SU-DHL-6 (cell line): ENCODE results near the gene CIAO3.

ENCODE experiments used
- H2AFZ ChIP-seq: fragments of 200-600 bp; sonication (generic); 2 replicates; pipeline ENCODE4 v1.6.1; 2014; ENCODE audit warnings: low read depth, mild to moderate bottlenecking, moderate library complexity, mixed read lengths, antibody characterized with exemption, low read length; ENCODE audit not compliant: severe bottlenecking
- H3F3A ChIP-seq: fragments of 200-600 bp; shearing (Covaris generic); 2 replicates; pipeline ENCODE4 v1.6.0; 2016; ENCODE audit warnings: antibody characterized with exemption, mild to moderate bottlenecking; ENCODE audit not compliant: insufficient read depth
- H3K27ac ChIP-seq: fragments of 200-600 bp; sonication (generic); 2 replicates; pipeline ENCODE4 v1.5.1; 2016; ENCODE audit warnings: low read depth, mild to moderate bottlenecking, low read length, moderate library complexity, mixed read lengths
- H3K27me3 ChIP-seq: fragments of 200-600 bp; sonication (generic), shearing (Covaris generic); 2 replicates; pipeline ENCODE4 v1.6.0; 2014; ENCODE audit warnings: mild to moderate bottlenecking, low read length
- H3K36me3 ChIP-seq: fragments of 200-600 bp; sonication (generic); 2 replicates; pipeline ENCODE4 v1.6.1; 2014; ENCODE audit warnings: mild to moderate bottlenecking, low read length, mixed read lengths
- H3K4me2 ChIP-seq: fragments of 300-600, 200-600 bp; shearing (Covaris generic), sonication (generic); 2 replicates; pipeline ENCODE4 v1.6.0; 2014; ENCODE audit warnings: low read length, low read depth, mild to moderate bottlenecking; ENCODE audit not compliant: poor library complexity, severe bottlenecking
- H3K4me3 ChIP-seq: fragments of 200-600 bp; sonication (generic); 2 replicates; pipeline ENCODE4 v1.5.1; 2014; ENCODE audit warnings: antibody characterized with exemption, low read length, mild to moderate bottlenecking, mixed read lengths; ENCODE audit not compliant: insufficient read depth, poor library complexity, severe bottlenecking
- H3K79me2 ChIP-seq: fragments of 200-600 bp; sonication (generic); 2 replicates; pipeline ENCODE4 v1.6.1; 2014; ENCODE audit warnings: mild to moderate bottlenecking, low read length, moderate library complexity; ENCODE audit not compliant: insufficient read depth
- H3K9ac ChIP-seq: fragments of 200-600 bp; sonication (generic); 2 replicates; pipeline ENCODE4 v1.7.0; 2014; ENCODE audit warnings: mild to moderate bottlenecking, low read length
- H3K9me2 ChIP-seq: fragments of 200-600 bp; sonication (generic); replicated peaks from 2 replicates; pipeline ENCODE4 v1.6.1; 2014; ENCODE audit warnings: low read length; ENCODE audit not compliant: insufficient read depth
- H3K9me3 ChIP-seq: fragments of 200-600 bp; sonication (generic); 2 replicates; pipeline ENCODE4 v1.6.1; 2014; ENCODE audit warnings: low read length, mixed read lengths; ENCODE audit not compliant: insufficient read depth
- H4K20me1 ChIP-seq: fragments of 200-600 bp; sonication (generic); 2 replicates; pipeline ENCODE4 v1.6.1; 2014; ENCODE audit warnings: low read depth, mild to moderate bottlenecking, antibody characterized with exemption, low read length, moderate library complexity, mixed read lengths
- EZH2phosphoT487 ChIP-seq: fragments of 200-600 bp; sonication (generic), shearing (Covaris generic); conservative IDR thresholded peaks from 2 replicates; pipeline ENCODE4 v1.6.1; 2018; ENCODE audit warnings: mild to moderate bottlenecking, antibody characterized with exemption, low read length, moderate library complexity, mixed read lengths
- TF ChIP-seq, protein P1 (sequence below): fragments of 200-600 bp; sonication (generic); IDR thresholded peaks from one replicate; pipeline ENCODE4 v1.5.1; 2017; ENCODE audit warnings: antibody characterized with exemption, mild to moderate bottlenecking, low read length, moderate library complexity; ENCODE audit not compliant: insufficient read depth, poor library complexity, severe bottlenecking

The CIAO3 gene

DNA sequence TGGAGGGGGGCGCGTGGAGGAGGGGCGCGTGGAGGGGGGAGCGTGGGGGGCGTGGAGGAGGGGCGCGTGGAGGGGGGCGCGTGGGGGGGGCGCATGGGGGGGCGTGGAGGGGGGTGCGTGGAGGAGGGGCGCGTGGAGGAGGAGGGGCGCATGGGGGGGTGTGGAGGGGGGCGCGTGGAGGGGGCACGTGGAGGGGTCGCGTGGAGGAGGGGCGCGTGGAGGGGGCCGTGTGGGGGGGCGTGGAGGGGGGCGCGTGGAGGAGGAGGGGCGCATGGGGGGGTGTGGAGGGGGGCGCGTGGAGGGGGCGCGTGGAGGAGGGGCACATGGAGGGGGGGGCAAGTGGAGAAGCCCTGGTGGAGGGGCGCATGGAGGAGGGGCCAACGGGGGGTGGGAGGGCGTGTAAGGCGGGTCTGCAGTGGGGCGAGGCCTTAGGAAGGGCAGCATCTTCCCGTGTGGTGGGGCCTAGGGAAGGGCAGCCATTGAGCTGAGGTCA is 27.0 kb upstream of the CIAO3 start:
- H3K4me2 ChIP-seq, result no peak overlapping the region
- TF ChIP-seq, protein P1, sequence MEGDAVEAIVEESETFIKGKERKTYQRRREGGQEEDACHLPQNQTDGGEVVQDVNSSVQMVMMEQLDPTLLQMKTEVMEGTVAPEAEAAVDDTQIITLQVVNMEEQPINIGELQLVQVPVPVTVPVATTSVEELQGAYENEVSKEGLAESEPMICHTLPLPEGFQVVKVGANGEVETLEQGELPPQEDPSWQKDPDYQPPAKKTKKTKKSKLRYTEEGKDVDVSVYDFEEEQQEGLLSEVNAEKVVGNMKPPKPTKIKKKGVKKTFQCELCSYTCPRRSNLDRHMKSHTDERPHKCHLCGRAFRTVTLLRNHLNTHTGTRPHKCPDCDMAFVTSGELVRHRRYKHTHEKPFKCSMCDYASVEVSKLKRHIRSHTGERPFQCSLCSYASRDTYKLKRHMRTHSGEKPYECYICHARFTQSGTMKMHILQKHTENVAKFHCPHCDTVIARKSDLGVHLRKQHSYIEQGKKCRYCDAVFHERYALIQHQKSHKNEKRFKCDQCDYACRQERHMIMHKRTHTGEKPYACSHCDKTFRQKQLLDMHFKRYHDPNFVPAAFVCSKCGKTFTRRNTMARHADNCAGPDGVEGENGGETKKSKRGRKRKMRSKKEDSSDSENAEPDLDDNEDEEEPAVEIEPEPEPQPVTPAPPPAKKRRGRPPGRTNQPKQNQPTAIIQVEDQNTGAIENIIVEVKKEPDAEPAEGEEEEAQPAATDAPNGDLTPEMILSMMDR, result no peak

DNA sequence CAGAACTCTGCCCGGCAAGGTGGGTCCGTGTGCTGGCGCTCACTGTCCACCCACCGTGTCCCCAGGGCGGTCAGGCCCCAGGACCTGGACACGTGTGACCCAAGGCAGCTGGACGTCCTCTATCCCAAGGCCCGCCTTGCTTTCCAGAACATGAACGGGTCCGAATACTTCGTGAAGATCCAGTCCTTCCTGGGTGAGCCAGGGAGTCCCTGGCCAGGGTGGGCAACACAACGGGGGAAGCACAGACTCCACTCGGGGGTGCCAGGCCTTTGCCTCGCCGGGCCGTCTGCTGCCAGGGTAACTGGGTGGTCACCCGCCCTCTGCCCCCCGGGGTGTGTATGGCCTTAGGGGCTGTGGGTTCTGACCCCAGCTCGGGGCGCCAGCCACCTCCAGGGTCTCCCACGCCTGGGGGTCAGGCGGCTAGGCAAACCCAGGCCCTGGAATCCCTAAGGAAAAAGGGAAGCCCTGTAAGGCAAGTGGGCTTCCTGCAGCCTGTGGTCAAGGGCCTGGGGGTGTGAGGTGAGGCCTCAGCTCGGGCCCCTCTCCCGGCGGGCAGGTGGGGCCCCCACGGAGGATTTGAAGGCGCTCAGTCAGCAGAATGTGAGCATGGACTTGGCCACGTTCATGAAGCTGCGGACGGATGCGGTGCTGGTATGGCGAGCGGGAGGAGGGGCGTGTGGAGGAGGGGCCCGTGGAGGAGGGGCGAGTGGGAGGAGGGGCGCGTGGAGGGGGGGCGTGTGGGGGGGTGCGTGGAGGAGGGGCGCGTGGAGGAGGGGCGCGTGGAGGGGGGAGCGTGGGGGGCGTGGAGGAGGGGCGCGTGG is 26.2 kb upstream of the CIAO3 start:
- no peak for TF ChIP-seq EZH2phosphoT487
- TF ChIP-seq, protein P1, result no peak
- H2AFZ ChIP-seq, result no peak overlapping the region
- no peaks in the 10 kb centered on the region for H3K27me3 ChIP-seq
- H3K9ac ChIP-seq, result no peak overlapping the region
- no peaks in the 10 kb centered on the region for H3K36me3 ChIP-seq
- no peaks in the 10 kb centered on the region for H3K79me2 ChIP-seq
- H3K9me2 ChIP-seq, result no peaks in the 10 kb centered on the region
- no peaks in the 10 kb centered on the region for H4K20me1 ChIP-seq
- H3K4me3 ChIP-seq, result no peak overlapping the region
- no peaks in the 10 kb centered on the region for H3F3A ChIP-seq
- H3K9me3 ChIP-seq, result no peaks in the 10 kb centered on the region
- H3K4me2 ChIP-seq, result no peak overlapping the region
- H3K27ac ChIP-seq, result no peak overlapping the region

More for the DNA sequence above, 27.0 kb upstream of the CIAO3 start:
- no peaks in the 10 kb centered on the region for H3K79me2 ChIP-seq
- no peaks in the 10 kb centered on the region for H3K36me3 ChIP-seq
- H3K9me2 ChIP-seq, result no peaks in the 10 kb centered on the region
- H4K20me1 ChIP-seq, result no peaks in the 10 kb centered on the region
- no peaks in the 10 kb centered on the region for H3F3A ChIP-seq
- no peak overlapping the region for H3K4me3 ChIP-seq
- no peak overlapping the region for H3K27ac ChIP-seq
- no peak overlapping the region for H2AFZ ChIP-seq
- no peaks in the 10 kb centered on the region for H3K27me3 ChIP-seq
- H3K9ac ChIP-seq, result no peak overlapping the region
- H3K9me3 ChIP-seq, result no peaks in the 10 kb centered on the region

DNA sequence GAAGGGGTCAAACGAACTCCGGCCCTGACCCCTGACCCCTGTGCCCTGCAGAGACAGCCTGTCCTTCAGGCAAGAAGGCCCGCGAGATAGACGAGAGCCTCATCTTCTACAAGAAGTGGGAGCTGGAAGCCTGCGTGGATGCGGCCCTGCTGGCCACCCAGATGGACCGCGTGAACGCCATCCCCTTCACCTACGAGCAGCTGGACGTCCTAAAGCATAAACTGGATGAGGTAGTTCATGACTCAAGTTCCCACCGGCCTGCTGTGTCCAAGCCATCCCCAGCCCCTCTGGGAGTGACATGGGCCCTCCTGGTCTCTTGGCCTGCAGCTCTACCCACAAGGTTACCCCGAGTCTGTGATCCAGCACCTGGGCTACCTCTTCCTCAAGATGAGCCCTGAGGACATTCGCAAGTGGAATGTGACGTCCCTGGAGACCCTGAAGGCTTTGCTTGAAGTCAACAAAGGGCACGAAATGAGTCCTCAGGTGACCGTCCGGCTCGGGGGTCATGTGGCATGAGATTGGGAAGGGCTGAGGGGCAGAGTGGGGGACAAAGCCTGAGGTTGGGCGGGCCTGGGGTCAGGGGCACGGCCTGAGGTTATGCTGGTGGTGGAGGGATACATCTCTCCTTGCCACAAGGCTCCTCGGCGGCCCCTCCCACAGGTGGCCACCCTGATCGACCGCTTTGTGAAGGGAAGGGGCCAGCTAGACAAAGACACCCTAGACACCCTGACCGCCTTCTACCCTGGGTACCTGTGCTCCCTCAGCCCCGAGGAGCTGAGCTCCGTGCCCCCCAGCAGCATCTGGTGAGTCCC is 25.4 kb upstream of the CIAO3 start:
- Histone ChIP-seq H3K9me2 (no peaks in the 10 kb centered on the region), H3F3A (no peaks in the 10 kb centered on the region), H3K4me2 (no peak overlapping the region), H3K27me3 (no peaks in the 10 kb centered on the region), H3K4me3 (no peak overlapping the region), H3K27ac (no peak overlapping the region), H3K36me3 (no peaks in the 10 kb centered on the region), H4K20me1 (no peaks in the 10 kb centered on the region), H3K9me3 (no peaks in the 10 kb centered on the region), H3K9ac (no peak overlapping the region), H2AFZ (no peak overlapping the region), H3K79me2 (no peaks in the 10 kb centered on the region)
- TF ChIP-seq EZH2phosphoT487, result no peak
- TF ChIP-seq, protein P1, result no peak
